ENCODE data around the gene E2F2.

DNA sequence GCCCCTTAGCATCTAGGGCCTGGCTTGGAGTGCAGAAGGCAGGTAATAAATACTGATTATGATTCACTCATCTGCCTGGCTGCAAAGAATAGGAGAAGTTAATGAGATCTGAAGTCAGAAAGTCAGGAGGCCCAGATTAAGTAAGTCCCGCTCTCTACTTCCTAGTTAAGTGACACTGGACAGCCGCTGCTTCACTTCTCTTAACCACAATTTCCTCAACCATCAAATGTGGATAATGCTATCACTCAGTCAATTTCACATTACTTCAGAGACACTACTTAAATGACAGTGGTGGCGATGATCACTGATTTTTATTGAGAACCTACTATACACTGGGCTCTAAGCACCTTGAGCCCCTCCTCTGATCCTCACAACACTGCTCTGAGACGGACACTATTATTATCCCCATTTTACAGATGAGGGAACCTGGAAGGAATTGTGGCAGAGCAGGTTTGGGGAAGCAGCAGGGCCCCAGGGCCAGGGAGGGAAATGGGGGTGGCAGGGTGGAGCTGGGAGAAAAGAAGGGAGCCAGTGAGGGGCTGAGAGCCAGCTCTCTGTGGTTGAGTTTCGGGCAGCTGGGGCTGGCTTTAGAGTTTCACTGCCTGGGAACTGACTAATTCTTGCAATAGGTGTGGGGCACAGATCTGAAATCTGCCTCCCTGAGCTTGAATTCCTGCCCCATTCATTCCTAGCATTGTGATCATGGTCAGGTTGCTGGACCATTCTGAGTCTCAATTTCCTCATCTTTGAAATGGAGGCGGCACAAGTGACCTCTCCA lies 2.4 kb upstream of the E2F2 start:
- TF ChIP-seq CTCF (IDR thresholded peaks at IDR 0.05 in 4 of 5, conservative IDR thresholded peaks at IDR 0.05 in 1 of 5) = no peak
- no peak for TF ChIP-seq POLR2A (IDR thresholded peaks at IDR 0.05)

All from gastrocnemius medialis (tissue), 4 donors.